Measurements from ENCODE around the gene FARP2.
"Not testable (repeated sequence)": the region's sequence is repeated elsewhere in the genome, so short reads cannot be mapped to it uniquely, and the experiment has no call there.

FARP2 gene

GRCh38 chr2:241381872-241382271 is 25.8 kb downstream of the FARP2 start:
- TF ChIP-seq, protein P1, sequence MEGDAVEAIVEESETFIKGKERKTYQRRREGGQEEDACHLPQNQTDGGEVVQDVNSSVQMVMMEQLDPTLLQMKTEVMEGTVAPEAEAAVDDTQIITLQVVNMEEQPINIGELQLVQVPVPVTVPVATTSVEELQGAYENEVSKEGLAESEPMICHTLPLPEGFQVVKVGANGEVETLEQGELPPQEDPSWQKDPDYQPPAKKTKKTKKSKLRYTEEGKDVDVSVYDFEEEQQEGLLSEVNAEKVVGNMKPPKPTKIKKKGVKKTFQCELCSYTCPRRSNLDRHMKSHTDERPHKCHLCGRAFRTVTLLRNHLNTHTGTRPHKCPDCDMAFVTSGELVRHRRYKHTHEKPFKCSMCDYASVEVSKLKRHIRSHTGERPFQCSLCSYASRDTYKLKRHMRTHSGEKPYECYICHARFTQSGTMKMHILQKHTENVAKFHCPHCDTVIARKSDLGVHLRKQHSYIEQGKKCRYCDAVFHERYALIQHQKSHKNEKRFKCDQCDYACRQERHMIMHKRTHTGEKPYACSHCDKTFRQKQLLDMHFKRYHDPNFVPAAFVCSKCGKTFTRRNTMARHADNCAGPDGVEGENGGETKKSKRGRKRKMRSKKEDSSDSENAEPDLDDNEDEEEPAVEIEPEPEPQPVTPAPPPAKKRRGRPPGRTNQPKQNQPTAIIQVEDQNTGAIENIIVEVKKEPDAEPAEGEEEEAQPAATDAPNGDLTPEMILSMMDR (IDR thresholded peaks at IDR 0.05; ENCODE audit: low read depth, low read length) = no peak
- no peak overlapping the region for H3K4me3 ChIP-seq (ENCODE audit: low read depth, low read length)

GRCh38 chr2:241385450-241385849 is 29.4 kb downstream of the FARP2 start:
- H3K4me3 ChIP-seq (ENCODE audit: low read depth, low read length) = not testable (repeated sequence)

DNA sequence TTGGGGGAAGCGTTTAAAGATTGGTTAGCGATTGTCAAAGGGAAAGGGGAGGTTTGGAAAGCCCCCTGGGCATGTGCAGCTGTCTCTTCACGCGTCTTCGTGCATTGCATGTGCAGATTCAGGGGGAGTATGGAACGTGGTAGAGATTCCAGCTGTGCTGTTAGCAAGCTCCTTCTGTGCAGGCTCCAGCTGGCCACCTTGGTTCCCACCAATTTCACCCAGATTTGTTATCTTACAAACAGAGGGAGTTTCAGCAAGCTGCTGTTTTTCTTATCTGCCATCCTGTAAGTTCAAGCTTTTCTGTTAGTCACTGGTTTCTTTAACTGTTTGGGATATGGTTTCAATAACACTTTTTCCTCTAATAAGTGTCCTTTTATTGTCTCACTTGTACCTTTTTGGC is 30.4 kb downstream of the FARP2 start:
- TF ChIP-seq, protein P1 (IDR thresholded peaks at IDR 0.05; ENCODE audit: low read depth, low read length) = no peak
- no peak overlapping the region for H3K4me3 ChIP-seq (ENCODE audit: low read depth, low read length)

- H3K4me3 ChIP-seq (ENCODE audit: low read depth, low read length) = no peak overlapping the region
- TF ChIP-seq, protein P1 (IDR thresholded peaks at IDR 0.05; ENCODE audit: low read depth, low read length) = no peak
These were observed 33.6 kb downstream of the FARP2 start for GRCh38 chr2:241389697-241390096.

- no peak overlapping the region for H3K4me3 ChIP-seq (ENCODE audit: low read depth, low read length)
- TF ChIP-seq, protein P1 (IDR thresholded peaks at IDR 0.05; ENCODE audit: low read depth, low read length) = no peak
These were observed 34.5 kb downstream of the FARP2 start for GRCh38 chr2:241390301-241391206.

DNA sequence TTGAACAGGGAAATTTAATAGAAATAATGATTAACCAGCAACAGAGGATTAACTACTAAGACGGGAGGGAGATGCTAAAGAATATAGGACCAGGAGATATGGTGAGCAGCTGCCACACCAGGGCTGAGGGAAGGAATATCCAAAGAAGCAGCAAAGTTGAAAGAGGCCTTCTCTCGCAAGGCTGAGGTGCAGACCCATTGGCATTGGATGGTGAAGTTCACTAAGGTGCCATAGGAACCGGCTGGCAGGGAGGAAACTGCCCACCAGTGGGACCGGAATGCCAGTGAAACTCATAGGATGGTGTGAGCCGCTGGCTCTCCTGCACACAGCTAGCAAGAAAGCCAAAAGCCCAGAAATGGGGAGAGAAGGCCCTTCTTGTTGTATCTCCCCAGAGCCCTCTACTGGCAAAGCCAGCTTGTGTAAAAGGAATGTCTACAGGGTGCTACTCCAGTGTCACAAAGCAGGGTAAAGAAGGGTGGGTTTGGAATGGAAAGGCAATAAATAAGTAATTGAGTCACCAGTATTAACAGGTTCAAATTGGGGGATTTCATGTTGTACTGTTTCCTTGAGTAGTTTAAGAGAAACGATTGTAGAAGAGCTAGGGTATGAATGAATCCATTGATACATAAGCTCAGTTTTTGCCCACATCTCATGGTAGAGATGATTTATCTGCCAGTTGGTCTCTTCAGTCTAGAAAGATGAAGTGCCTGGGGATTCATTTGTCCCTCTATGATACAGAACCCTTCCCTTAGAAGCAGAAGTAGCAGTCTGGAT is 36.0 kb downstream of the FARP2 start:
- TF ChIP-seq, protein P1 (IDR thresholded peaks at IDR 0.05; ENCODE audit: low read depth, low read length) = peak; percentile 39

DNA sequence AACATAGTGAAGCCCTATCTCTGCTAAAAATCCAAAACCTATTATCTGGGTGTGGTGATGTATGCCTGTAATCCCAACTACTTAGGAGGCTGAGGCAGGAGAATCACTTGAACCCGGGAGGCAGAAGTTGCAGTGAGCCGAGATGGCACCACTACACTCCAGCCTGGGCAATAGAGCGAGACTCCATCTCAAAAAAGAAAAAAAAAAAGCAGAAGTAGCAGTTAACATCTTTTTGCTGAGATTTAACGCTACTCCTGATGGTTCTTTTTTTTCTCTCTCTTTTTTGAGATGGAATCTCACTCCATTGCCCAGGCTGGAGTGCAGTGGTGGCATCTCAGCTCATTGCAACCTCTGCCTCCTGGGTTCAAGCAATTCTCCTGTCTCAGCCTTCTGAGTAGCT is 36.7 kb downstream of the FARP2 start:
- H3K4me3 ChIP-seq (ENCODE audit: low read depth, low read length) = not testable (repeated sequence)

More for the DNA sequence above, 36.0 kb downstream of the FARP2 start:
- no peak overlapping the region for H3K4me3 ChIP-seq (ENCODE audit: low read depth, low read length)

- H3K4me3 ChIP-seq (ENCODE audit: low read depth, low read length) = no peak overlapping the region
- TF ChIP-seq, protein P1 (IDR thresholded peaks at IDR 0.05; ENCODE audit: low read depth, low read length) = no peak
These were observed 37.6 kb downstream of the FARP2 start for GRCh38 chr2:241393524-241394196.

DNA sequence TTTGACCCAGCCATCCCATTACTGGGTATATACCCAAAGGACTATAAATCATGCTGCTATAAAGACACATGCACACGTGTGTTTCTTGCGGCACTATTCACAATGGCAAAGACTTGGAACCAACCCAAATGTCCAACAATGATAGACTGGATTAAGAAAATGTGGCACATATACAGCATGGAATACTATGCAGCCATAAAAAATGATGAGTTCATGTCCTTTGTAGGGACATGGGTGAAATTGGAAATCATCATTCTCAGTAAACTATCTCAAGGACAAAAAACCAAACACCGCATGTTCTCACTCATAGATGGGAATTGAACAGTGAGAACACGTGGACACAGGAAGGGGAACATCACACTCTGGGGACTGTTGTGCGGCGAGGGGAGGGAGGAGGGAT is 40.7 kb downstream of the FARP2 start:
- H3K4me3 ChIP-seq (ENCODE audit: low read depth, low read length) = not testable (repeated sequence)

All from WI38 (cell line).